HCT116 (cell line): Measurements from ENCODE around the gene CDC42BPA. TPM values are rescaled to one million over a fixed set of nuclear protein-coding genes. Genes with fewer than 3 reads are reported as not detected.
"Not testable (repeated sequence)": the region's sequence is repeated elsewhere in the genome, so short reads cannot be mapped to it uniquely, and the experiment has no call there.

Experiments
- ATAC-seq: fragments of 200-7000 bp; cut with Tn5 transposase; 2 replicates; pipeline ENCODE4 v1.9.1; 2020; ENCODE audit warnings: mild to moderate bottlenecking, moderate library complexity
- BruUV-seq: library from RNA; stranded (reverse); fragments of 400-500 nt; replicated peaks from 2 replicates; lab custom pipeline; 2021; lab: Mats Ljungman, UMichigan
- CTCF ChIA-PET: fragments of 300-600 bp; sonication (Branson Sonifier 250); formaldehyde crosslinking; loops from one replicate; lab custom pipeline; 2021; ENCODE audit warnings: antibody characterized with exemption; lab: Charles Lee
- POLR2A ChIA-PET: fragments of 300-600, 350-600 bp; sonication (Branson Sonifier 250); formaldehyde crosslinking; loops from one replicate; lab custom pipeline; 2021; ENCODE audit warnings: antibody characterized with exemption; lab: Charles Lee
- RAD21 ChIA-PET, 2 experiments: fragments of 300-600 bp; sonication (Branson Sonifier 250); formaldehyde crosslinking; loops; one replicate each; lab custom pipeline; 2023; ENCODE audit warnings: low total read pairs in 2 of 2; ENCODE audit not compliant: uncharacterized antibody in 2 of 2, unreplicated experiment in 2 of 2, low non-redundant PET in 1 of 2; lab: Charles Lee
- DNase-seq: peaks from one replicate; pipeline ENCODE4 v3.0.0-alpha.2; 2010; ENCODE audit warnings: low read depth, low spot score
- H2AFZ ChIP-seq: fragments of 200-600 bp; shearing (Covaris generic), sonication (generic); 2 replicates; pipeline ENCODE4 v1.6.1; 2017; ENCODE audit warnings: low read depth, mixed run types, mixed read lengths, antibody characterized with exemption, low read length; ENCODE audit not compliant: poor library complexity, severe bottlenecking
- H3K27ac ChIP-seq: 2 replicates; pipeline ENCODE4 v1.5.1; 2012; ENCODE audit warnings: low read depth, low read length
- H3K27me3 ChIP-seq: fragments of 200-600 bp; sonication (generic); 2 replicates; pipeline ENCODE4 v1.6.1; 2016; ENCODE audit warnings: mixed run types, low read length, mixed read lengths; ENCODE audit not compliant: insufficient read depth
- H3K36me3 ChIP-seq, 2 experiments: fragments of 200-500 bp in 1 of 2; fragments of 200-600 bp in 1 of 2; sonication (Bioruptor generic) in 1 of 2; sonication (generic) in 1 of 2; 2 replicates each; pipeline versions ENCODE4 v1.5.1 to v1.6.1; 2014 to 2016; ENCODE audit warnings: low read length in 2 of 2, inconsistent platforms in 1 of 2, mixed read lengths in 1 of 2, mixed run types in 1 of 2; ENCODE audit not compliant: insufficient read depth in 2 of 2, control insufficient read depth in 1 of 2
- H3K4me1 ChIP-seq, 2 experiments: fragments of 200-600 bp in 1 of 2; sonication (generic) in 1 of 2; 2 replicates each; pipeline versions ENCODE4 v1.5.1 to v1.6.1; 2012 to 2017; ENCODE audit warnings: low read length in 2 of 2, inconsistent platforms in 1 of 2, mild to moderate bottlenecking in 1 of 2, mixed read lengths in 1 of 2, mixed run types in 1 of 2, moderate library complexity in 1 of 2; ENCODE audit not compliant: insufficient read depth in 2 of 2, control insufficient read depth in 1 of 2
- H3K4me2 ChIP-seq: fragments of 200-600 bp; sonication (generic); 2 replicates; pipeline ENCODE4 v1.6.1; 2017; ENCODE audit warnings: mixed run types, low read length, mixed read lengths
- H3K4me3 ChIP-seq, 2 experiments: fragments of 200-600 bp in 1 of 2; sonication (generic) in 1 of 2; replicated peaks in 1 of 2; 2 replicates each; pipeline ENCODE4 v1.5.1; 2011 to 2016; ENCODE audit warnings: low read length in 2 of 2, control low read depth in 1 of 2, low read depth in 1 of 2, mild to moderate bottlenecking in 1 of 2, mixed read lengths in 1 of 2, mixed run types in 1 of 2
- H3K79me2 ChIP-seq: fragments of 200-600 bp; sonication (generic); 2 replicates; pipeline ENCODE4 v1.6.1; 2017; ENCODE audit warnings: mild to moderate bottlenecking, mixed run types, low read length, moderate library complexity, mixed read lengths; ENCODE audit not compliant: insufficient read depth
- H3K9ac ChIP-seq: fragments of 200-600 bp; sonication (generic); 2 replicates; pipeline ENCODE4 v1.6.1; 2016; ENCODE audit warnings: low read length, mixed read lengths
- H3K9me2 ChIP-seq: fragments of 200-600 bp; sonication (generic), shearing (Covaris generic); 2 replicates; pipeline ENCODE4 v1.6.1; 2017; ENCODE audit warnings: mixed run types, mild to moderate bottlenecking, moderate library complexity; ENCODE audit not compliant: insufficient read depth
- H3K9me3 ChIP-seq, 2 experiments: fragments of 200-500 bp in 1 of 2; fragments of 200-600 bp in 1 of 2; sonication (Bioruptor generic) in 1 of 2; sonication (generic) in 1 of 2; 2 replicates each; pipeline ENCODE4 v1.6.1; 2014 to 2017; ENCODE audit warnings: low read length in 2 of 2, mixed read lengths in 2 of 2, inconsistent platforms in 1 of 2, low read depth in 1 of 2, mild to moderate bottlenecking in 1 of 2, mixed run types in 1 of 2, moderate library complexity in 1 of 2; ENCODE audit not compliant: control insufficient read depth in 1 of 2, insufficient read depth in 1 of 2
- H4K20me1 ChIP-seq: fragments of 200-600 bp; sonication (generic), shearing (Covaris generic); 2 replicates; pipeline ENCODE4 v1.6.1; 2017; ENCODE audit warnings: mixed run types, mild to moderate bottlenecking, moderate library complexity; ENCODE audit not compliant: insufficient read depth
- EGR1 ChIP-seq: IDR thresholded peaks from 2 replicates; pipeline ENCODE4 v1.6.1; 2012; ENCODE audit warnings: low read depth
- MAX ChIP-seq: IDR thresholded peaks from 2 replicates; pipeline ENCODE4 v1.6.1; 2012
- POLR2AphosphoS5 ChIP-seq: IDR thresholded peaks from 2 replicates; pipeline ENCODE4 v1.6.1; 2011; ENCODE audit warnings: mild to moderate bottlenecking, low read depth, low read length, moderate library complexity
- RAD21 ChIP-seq: IDR thresholded peaks from 2 replicates; pipeline ENCODE4 v1.6.1; 2012; ENCODE audit warnings: low read depth, mild to moderate bottlenecking
- intact Hi-C: fragments of 100-400 bp; cut with micrococcal nuclease; formaldehyde crosslinking; loops from 2 replicates; pipeline ENCODE4 v1.10.0; 2022
- total RNA-seq: library from RNA; stranded (reverse); gene quantifications from one replicate; pipeline ENCODE4 v1.2.1, GENCODE V29; 2021; ENCODE audit not compliant: unreplicated experiment

Gene CDC42BPA
- total RNA-seq, 1 experiment from 2014 or later, result 44.0 TPM

GRCh38 chr1:227002531-227003049, 315.7 kb downstream of the CDC42BPA start:
- no peaks in the 10 kb centered on the region for H3K4me1 ChIP-seq
- ChIA-PET CTCF (no interaction called here), RAD21 (no interaction called here)
- H3K79me2 ChIP-seq, result no peaks in the 10 kb centered on the region
- intact Hi-C loops, result no loop called here
- no peak overlapping the region for H3K4me3 ChIP-seq
- H3K4me2 ChIP-seq, result no peak overlapping the region
- no TSS peak for BruUV-seq
- H3K9me2 ChIP-seq, result no peaks in the 10 kb centered on the region
- TF ChIP-seq POLR2AphosphoS5 (no peak), EGR1 (no peak), MAX (no peak), RAD21 (no peak)
- TF ChIP-seq, all 23 proteins: peak for 0
- Histone ChIP-seq H3K9ac (no peak overlapping the region), H4K20me1 (no peaks in the 10 kb centered on the region), H3K27ac (no peak overlapping the region), H3K9me3 (no peaks in the 10 kb centered on the region), H3K36me3 (peaks cover 0 to 4% of the 10 kb centered on the region in 2 experiments; a peak in 1 of 4 replicates), H3K27me3 (no peaks in the 10 kb centered on the region), H2AFZ (no peak overlapping the region)
- ATAC-seq (no peak), DNase-seq (no peak)
- POLR2A ChIA-PET, result no interaction called here

- CTCF ChIA-PET, BruUV-seq: not testable (repeated sequence)
Measured at GRCh38 chr1:226999579-226999978, 318.7 kb downstream of the CDC42BPA start.

More at GRCh38 chr1:226999579-226999978, 318.7 kb downstream of the CDC42BPA start:
- POLR2A ChIA-PET, H3K9ac ChIP-seq, H3K4me2 ChIP-seq, DNase-seq, H2AFZ ChIP-seq, H3K4me1 ChIP-seq, ATAC-seq, H3K27ac ChIP-seq, H4K20me1 ChIP-seq, H3K4me3 ChIP-seq, H3K79me2 ChIP-seq, H3K9me2 ChIP-seq, H3K9me3 ChIP-seq, H3K27me3 ChIP-seq, intact Hi-C loops, H3K36me3 ChIP-seq, RAD21 ChIA-PET: not testable (repeated sequence)
